ENCODE results near the gene AIPL1. TPM values are rescaled to one million over a fixed set of nuclear protein-coding genes. Genes with fewer than 3 reads are reported as not detected.

AIPL1 gene
- total RNA-seq, 1 experiment from 2014 or later = not detected

- Histone ChIP-seq H3K4me3 (replicated peaks in 1 of 2; ENCODE audit: low read depth in 1 of 2, low read length in 2 of 2) (no peak overlapping the region), H2AFZ (ENCODE audit: low read depth, low read length, poor library complexity, severe bottlenecking) (no peak overlapping the region), H3K9me3 (ENCODE audit: control insufficient read depth in 1 of 2, insufficient read depth in 1 of 2, low read depth in 1 of 2, low read length in 2 of 2) (peaks cover 3 to 5% of the 10 kb centered on the region in 2 experiments; a peak in 2 of 4 replicates), H3K4me2 (ENCODE audit: low read length) (no peak overlapping the region), H3K4me1 (ENCODE audit: control insufficient read depth in 1 of 2, insufficient read depth in 2 of 2, low read length in 2 of 2) (peaks cover 0 to 2% of the 10 kb centered on the region in 2 experiments; a peak in 2 of 4 replicates), H3K9ac (ENCODE audit: low read length) (no peak overlapping the region), H3K79me2 (ENCODE audit: insufficient read depth, low read length) (no peaks in the 10 kb centered on the region), H4K20me1 (ENCODE audit: insufficient read depth) (no peaks in the 10 kb centered on the region), H3K27me3 (ENCODE audit: insufficient read depth, low read length) (no peaks in the 10 kb centered on the region), H3K9me2 (ENCODE audit: insufficient read depth) (no peaks in the 10 kb centered on the region), H3K27ac (ENCODE audit: low read depth, low read length) (no peak overlapping the region), H3K36me3 (ENCODE audit: control insufficient read depth in 1 of 2, insufficient read depth in 2 of 2, low read length in 2 of 2) (no peaks in the 10 kb centered on the region)
- TF ChIP-seq POLR2A (IDR thresholded peaks at IDR 0.05; ENCODE audit: borderline replicate concordance, extremely low read depth, insufficient read depth, insufficient read length) = no peak
- TF ChIP-seq RAD21 (IDR thresholded peaks at IDR 0.05; ENCODE audit: low read depth) = peak; percentile 36
- no peak for TF ChIP-seq JUND (IDR thresholded peaks at IDR 0.05)
- no peak for TF ChIP-seq SIN3A (IDR thresholded peaks at IDR 0.05; ENCODE audit: low read depth)
- TF ChIP-seq MAX (IDR thresholded peaks at IDR 0.05) = no peak
- 0 out of 6 replicates have a peak, but pooled peaks of 1 of the 3 experiments have one; percentile 16 for TF ChIP-seq CTCF (IDR thresholded peaks at IDR 0.05 in 2 of 3, conservative IDR thresholded peaks at IDR 0.05 in 1 of 3; ENCODE audit: borderline replicate concordance in 1 of 3, insufficient read depth in 1 of 3, low read depth in 2 of 3, low read length in 2 of 3)
- no peak for TF ChIP-seq CEBPB (IDR thresholded peaks at IDR 0.05; ENCODE audit: low read depth)
- TF ChIP-seq EZH2 (IDR thresholded peaks at IDR 0.05) = no peak
- TF ChIP-seq POLR2AphosphoS5 (IDR thresholded peaks at IDR 0.05; ENCODE audit: low read depth, low read length) = no peak
- ChIA-PET CTCF (interaction anchor here (1.0 kb wide), 1 partner anchor 9 kb away, joined by 3 read pairs; no protein-coding TSS in a partner anchor), POLR2A (no interaction called here), RAD21 (ENCODE audit: low non-redundant PET in 1 of 2, low total read pairs in 2 of 2, uncharacterized antibody in 2 of 2, unreplicated experiment in 2 of 2) (no interaction called here)
- DNase-seq (ENCODE audit: low read depth, low spot score) (no peak), ATAC-seq (no peak)
- intact Hi-C loops (cut with micrococcal nuclease) = no loop called here
- no TSS peak for BruUV-seq (replicated peaks)
These were observed 7.6 kb downstream of the AIPL1 start for GRCh38 chr17:6427279-6427781.
